HepG2 (cell line): ENCODE results near the gene TFF1. TPM values are rescaled to one million over a fixed set of nuclear protein-coding genes. Genes with fewer than 3 reads are reported as not detected.

Experiments used
- BCL6 ChIP-seq: IDR thresholded peaks from 2 replicates; pipeline ENCODE4 v1.6.1; 2016; ENCODE audit warnings: missing genetic modification reagents, missing compliant biosample characterization
- CHCHD3 ChIP-seq: sonication (generic); formaldehyde crosslinking; IDR thresholded peaks from 2 replicates; pipeline ENCODE4 v1.8.0; 2022; ENCODE audit warnings: mild to moderate bottlenecking, missing genetic modification reagents, moderate library complexity
- DNMT1 ChIP-seq: sonication (generic); formaldehyde crosslinking; IDR thresholded peaks from 2 replicates; pipeline ENCODE4 v1.5.1; 2020; ENCODE audit warnings: mild to moderate bottlenecking, missing genetic modification reagents
- GABPB1 ChIP-seq: IDR thresholded peaks from 2 replicates; pipeline ENCODE4 v1.6.1; 2016; ENCODE audit warnings: mild to moderate bottlenecking, missing genetic modification reagents, moderate library complexity, missing compliant biosample characterization
- HMG20A ChIP-seq: IDR thresholded peaks from 2 replicates; pipeline ENCODE4 v1.6.1; 2016; ENCODE audit warnings: borderline replicate concordance
- HOXA7 ChIP-seq: sonication (generic); formaldehyde crosslinking; IDR thresholded peaks from 2 replicates; pipeline ENCODE4 v1.8.1; 2022; ENCODE audit warnings: mild to moderate bottlenecking, missing genetic modification reagents, moderate library complexity
- KDM2A ChIP-seq: sonication (generic); formaldehyde crosslinking; IDR thresholded peaks from 2 replicates; pipeline ENCODE4 v1.4.0; 2020; ENCODE audit warnings: low read depth, missing genetic modification reagents, borderline replicate concordance
- KDM4B ChIP-seq: sonication (generic); formaldehyde crosslinking; IDR thresholded peaks from 2 replicates; pipeline ENCODE4 v1.4.0; 2020; ENCODE audit warnings: missing genetic modification reagents
- NCOA5 ChIP-seq: sonication (generic); formaldehyde crosslinking; IDR thresholded peaks from 2 replicates; pipeline ENCODE4 v1.4.0; 2020; ENCODE audit warnings: missing genetic modification reagents
- NR2F1 ChIP-seq, 2 experiments: fragments of 450-650 bp in 1 of 2; formaldehyde crosslinking in 1 of 2; IDR thresholded peaks; 2 replicates each; pipeline versions ENCODE4 v1.5.0 to v1.6.1; 2016 to 2020; ENCODE audit warnings: mild to moderate bottlenecking in 1 of 2, missing compliant biosample characterization in 1 of 2, missing genetic modification reagents in 1 of 2, moderate library complexity in 1 of 2
- PTBP1 ChIP-seq: fragments of 200-400 bp; formaldehyde crosslinking; IDR thresholded peaks from 2 replicates; pipeline ENCODE4 v1.6.1; 2018; ENCODE audit warnings: low read length, low read depth; ENCODE audit not compliant: poor library complexity, severe bottlenecking
- RBM39 ChIP-seq: fragments of 200-400 bp; formaldehyde crosslinking; IDR thresholded peaks from one replicate; pipeline ENCODE4 v1.6.1; 2018; ENCODE audit warnings: antibody characterized with exemption, mild to moderate bottlenecking, low read depth, low read length; ENCODE audit not compliant: poor library complexity, severe bottlenecking
- RXRA ChIP-seq: sonication (generic); formaldehyde crosslinking; IDR thresholded peaks from 2 replicates; pipeline ENCODE4 v1.5.1; 2020; ENCODE audit warnings: missing genetic modification reagents
- SIX4 ChIP-seq: sonication (generic); formaldehyde crosslinking; IDR thresholded peaks from 2 replicates; pipeline ENCODE4 v1.4.0; 2020; ENCODE audit warnings: missing genetic modification reagents
- SOX5 ChIP-seq: IDR thresholded peaks from 2 replicates; pipeline ENCODE4 v1.6.1; 2016; ENCODE audit warnings: borderline replicate concordance
- TCF7 ChIP-seq: sonication (generic); IDR thresholded peaks from 2 replicates; pipeline ENCODE4 v1.6.1; 2016; ENCODE audit warnings: antibody characterized with exemption, low read depth
- TRAFD1 ChIP-seq: sonication (generic); formaldehyde crosslinking; IDR thresholded peaks from 2 replicates; pipeline ENCODE4 v1.5.1; 2020; ENCODE audit warnings: missing genetic modification reagents, mild to moderate bottlenecking, borderline replicate concordance
- WIZ ChIP-seq: sonication (generic); formaldehyde crosslinking; IDR thresholded peaks from 2 replicates; pipeline ENCODE4 v1.5.1; 2020; ENCODE audit warnings: mild to moderate bottlenecking, missing genetic modification reagents
- YY1 ChIP-seq: IDR thresholded peaks from 2 replicates; pipeline ENCODE4 v1.6.1; 2011; ENCODE audit warnings: low read length, low read depth, moderate library complexity, mild to moderate bottlenecking; ENCODE audit not compliant: insufficient read depth, insufficient replicate concordance
- ZNF160 ChIP-seq: sonication (generic); formaldehyde crosslinking; IDR thresholded peaks from 2 replicates; pipeline ENCODE4 v1.8.0; 2022; ENCODE audit warnings: mild to moderate bottlenecking, inconsistent platforms, missing genetic modification reagents
- ZNF335 ChIP-seq: sonication (generic); formaldehyde crosslinking; IDR thresholded peaks from 2 replicates; pipeline ENCODE4 v1.4.0; 2020; ENCODE audit warnings: missing genetic modification reagents
- ZNF362 ChIP-seq: sonication (generic); formaldehyde crosslinking; IDR thresholded peaks from 2 replicates; pipeline ENCODE4 v1.4.0; 2020; ENCODE audit warnings: missing genetic modification reagents, mild to moderate bottlenecking, borderline replicate concordance
- ZNF468 ChIP-seq: sonication (generic); formaldehyde crosslinking; IDR thresholded peaks from 2 replicates; pipeline ENCODE4 v1.8.0; 2022; ENCODE audit warnings: mild to moderate bottlenecking, moderate library complexity, missing genetic modification reagents
- ZNF530 ChIP-seq: sonication (generic); formaldehyde crosslinking; IDR thresholded peaks from 2 replicates; pipeline ENCODE4 v1.5.0; 2020; ENCODE audit warnings: low read depth, mild to moderate bottlenecking, missing genetic modification reagents
- ZNF703 ChIP-seq: sonication (generic); formaldehyde crosslinking; IDR thresholded peaks from 2 replicates; pipeline ENCODE4 v1.5.1; 2020; ENCODE audit warnings: missing genetic modification reagents, mild to moderate bottlenecking, moderate library complexity, borderline replicate concordance
- polyA plus RNA-seq, 8 experiments: library from polyadenylated mRNA; depleted of rRNA in 3 of 8; stranded (reverse) in 7 of 8; unstranded in 1 of 8; fragments of >200 nt; fragmentation: Illumina TruSeq in 4 of 8; extraction: Trizol in 4 of 8; gene quantifications; 2 replicates each; pipeline versions ENCODE4 v1.2.1 to v1.2.3, GENCODE V29; 2011 to 2016; ENCODE audit warnings: low read depth in 4 of 8, missing spikeins in 1 of 8, mixed read lengths in 1 of 8; ENCODE audit not compliant: insufficient read depth in 1 of 8
- total RNA-seq, 5 experiments: library from RNA; depleted of rRNA; stranded (reverse); fragments of >200 nt; fragmentation: Illumina TruSeq; extraction: Trizol; gene quantifications; 2 replicates each; pipeline ENCODE4 v1.2.3, GENCODE V29; 2016; ENCODE audit warnings: low read depth in 1 of 5

TFF1 gene
- total and polyA plus RNA-seq, 2 of the 13 experiments (the other 11 are each of a cell fraction or from before 2014, with no cell fraction given): 0.24 to 19.4 TPM

GRCh38 chr21:42366292-42367010 lies at the start of gene TFF1 (continued):
- peak; percentile 58; the same call in 1 of the 2 replicates for TF ChIP-seq HMG20A (CRISPR knock-in tag)
- no peak for TF ChIP-seq ZNF530
- TF ChIP-seq ZNF362 (CRISPR knock-in tag): no peak
- TF ChIP-seq WIZ: no peak
- TF ChIP-seq BCL6 (CRISPR knock-in tag): peak; percentile 34; the same call in 1 of the 2 replicates
- no peak for TF ChIP-seq DNMT1 (CRISPR knock-in tag)
- TF ChIP-seq SOX5 (CRISPR knock-in tag): peak; percentile 44; the same call in 1 of the 2 replicates
- TF ChIP-seq ZNF468: no peak
- TF ChIP-seq YY1: no peak
- no peak for TF ChIP-seq GABPB1
- no peak for TF ChIP-seq CHCHD3 (CRISPR knock-in tag)
- peak; percentile 28; the same call in 1 of the 2 replicates for TF ChIP-seq RXRA (CRISPR knock-in tag)
- no peak for TF ChIP-seq RBM39
- TF ChIP-seq TCF7: peak; percentile 17; the same call in 1 of the 2 replicates
- peak; percentile 38; the same call in 1 of the 2 replicates for TF ChIP-seq KDM2A (CRISPR knock-in tag)
- no peak for TF ChIP-seq SIX4 (CRISPR knock-in tag)
- TF ChIP-seq HOXA7 (CRISPR knock-in tag): no peak
- no peak for TF ChIP-seq TRAFD1
- TF ChIP-seq ZNF335 (CRISPR knock-in tag): no peak
- no peak for TF ChIP-seq ZNF703 (CRISPR knock-in tag)
- no peak for TF ChIP-seq ZNF160 (CRISPR knock-in tag)
- TF ChIP-seq NR2F1 (CRISPR knock-in tag; IDR thresholded peaks at IDR 0.05): peak; percentile 63 to 73; a peak in 2 of 4 replicates
- TF ChIP-seq PTBP1: no peak
- TF ChIP-seq NCOA5 (CRISPR knock-in tag): no peak
- TF ChIP-seq KDM4B: no peak
